HG03439 (cell line): ENCODE data around the gene HK2.

ENCODE experiments used
- ATAC-seq: cut with Tn5 transposase; IDR thresholded peaks from one replicate; pipeline ENCODE4 v1.9.1; 2021; ENCODE audit warnings: mild to moderate bottlenecking, moderate library complexity; ENCODE audit not compliant: unreplicated experiment

HK2 gene

GRCh38 chr2:74856599-74856998 lies 22.7 kb downstream of the HK2 start:
- no peak for ATAC-seq

GRCh38 chr2:74857215-74857614 lies 23.3 kb downstream of the HK2 start:
- no peak for ATAC-seq

- no peak for ATAC-seq
These were observed 23.8 kb downstream of the HK2 start for GRCh38 chr2:74857725-74858124.

GRCh38 chr2:74858281-74858680 lies 24.4 kb downstream of the HK2 start:
- no peak for ATAC-seq

- ATAC-seq, result no peak
These were observed 26.2 kb downstream of the HK2 start for GRCh38 chr2:74860079-74860478.

- ATAC-seq, result no peak
These were observed 26.6 kb downstream of the HK2 start for GRCh38 chr2:74860521-74860920.

- ATAC-seq, result no peak
These were observed 27.6 kb downstream of the HK2 start for GRCh38 chr2:74861531-74861930.

GRCh38 chr2:74862020-74862964 lies 28.4 kb downstream of the HK2 start:
- no peak for ATAC-seq

GRCh38 chr2:74863802-74864248 lies 29.9 kb downstream of the HK2 start:
- ATAC-seq, result no peak

- ATAC-seq, result no peak
These were observed 31.1 kb downstream of the HK2 start for GRCh38 chr2:74864728-74865722.

GRCh38 chr2:74865770-74866674 lies 32.1 kb downstream of the HK2 start:
- no peak for ATAC-seq

GRCh38 chr2:74867841-74868658 lies 34.1 kb downstream of the HK2 start:
- ATAC-seq, result no peak

- ATAC-seq, result no peak
These were observed 35.6 kb downstream of the HK2 start for GRCh38 chr2:74869517-74869916.

GRCh38 chr2:74870951-74871350 lies 37.0 kb downstream of the HK2 start:
- no peak for ATAC-seq

GRCh38 chr2:74871414-74871813 lies 37.5 kb downstream of the HK2 start:
- no peak for ATAC-seq

GRCh38 chr2:74872389-74872836 lies 38.5 kb downstream of the HK2 start:
- ATAC-seq, result no peak

GRCh38 chr2:74873012-74873665 lies 39.2 kb downstream of the HK2 start:
- no peak for ATAC-seq

- ATAC-seq, result no peak
These were observed 40.0 kb downstream of the HK2 start for GRCh38 chr2:74873678-74874640.
